ENCODE data around the gene RPL28.

Gene RPL28

DNA sequence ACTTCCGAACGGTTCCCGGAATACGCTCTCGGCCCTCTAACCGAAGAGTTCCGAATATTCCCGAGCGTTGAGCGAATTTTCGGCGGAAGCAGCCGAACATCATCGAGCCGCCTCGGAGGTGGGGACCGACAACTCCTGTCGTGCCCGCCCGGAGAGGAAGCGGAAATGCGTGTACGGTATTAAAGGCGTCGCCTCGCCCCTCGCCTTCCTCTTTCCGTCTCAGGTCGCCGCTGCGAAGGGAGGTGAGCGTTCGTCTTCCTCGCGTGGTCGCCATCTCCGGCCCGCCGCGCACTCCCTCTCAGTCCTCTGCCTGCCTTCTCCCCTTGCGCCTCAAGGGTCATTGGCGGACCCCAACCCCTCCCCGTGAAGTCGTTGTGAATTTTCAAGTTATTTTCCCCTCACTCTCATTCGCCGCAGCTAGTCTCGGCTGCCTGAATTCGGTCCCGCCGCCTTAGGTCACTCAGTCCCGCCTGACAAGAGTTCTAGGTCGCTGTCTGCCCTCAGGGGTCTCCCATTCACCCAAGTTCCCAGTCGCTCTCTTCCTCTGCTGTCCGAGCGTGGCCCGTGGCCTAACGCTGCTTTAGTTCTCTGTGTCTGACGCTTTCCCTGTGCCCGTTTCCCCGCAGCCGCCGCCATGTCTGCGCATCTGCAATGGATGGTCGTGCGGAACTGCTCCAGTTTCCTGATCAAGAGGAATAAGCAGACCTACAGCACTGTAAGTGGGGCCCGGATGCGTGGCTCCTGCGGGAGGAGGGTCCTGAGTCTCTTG is at the start of gene RPL28:
TSS of gene RPL28 (plus strand) at position 209 of the 769 bp plus-strand sequence. CDS start at position 635, 426 bp downstream.
- FAIRE-seq, result peak; percentile 96
- DNase-seq (ENCODE audit: insufficient read length, low spot score), result peak; percentile 94

- no peak for FAIRE-seq
- no peak for DNase-seq (ENCODE audit: insufficient read length, low spot score)
Measured at GRCh38 chr19:55336101-55336500, 49.6 kb upstream of the RPL28 start.

DNA sequence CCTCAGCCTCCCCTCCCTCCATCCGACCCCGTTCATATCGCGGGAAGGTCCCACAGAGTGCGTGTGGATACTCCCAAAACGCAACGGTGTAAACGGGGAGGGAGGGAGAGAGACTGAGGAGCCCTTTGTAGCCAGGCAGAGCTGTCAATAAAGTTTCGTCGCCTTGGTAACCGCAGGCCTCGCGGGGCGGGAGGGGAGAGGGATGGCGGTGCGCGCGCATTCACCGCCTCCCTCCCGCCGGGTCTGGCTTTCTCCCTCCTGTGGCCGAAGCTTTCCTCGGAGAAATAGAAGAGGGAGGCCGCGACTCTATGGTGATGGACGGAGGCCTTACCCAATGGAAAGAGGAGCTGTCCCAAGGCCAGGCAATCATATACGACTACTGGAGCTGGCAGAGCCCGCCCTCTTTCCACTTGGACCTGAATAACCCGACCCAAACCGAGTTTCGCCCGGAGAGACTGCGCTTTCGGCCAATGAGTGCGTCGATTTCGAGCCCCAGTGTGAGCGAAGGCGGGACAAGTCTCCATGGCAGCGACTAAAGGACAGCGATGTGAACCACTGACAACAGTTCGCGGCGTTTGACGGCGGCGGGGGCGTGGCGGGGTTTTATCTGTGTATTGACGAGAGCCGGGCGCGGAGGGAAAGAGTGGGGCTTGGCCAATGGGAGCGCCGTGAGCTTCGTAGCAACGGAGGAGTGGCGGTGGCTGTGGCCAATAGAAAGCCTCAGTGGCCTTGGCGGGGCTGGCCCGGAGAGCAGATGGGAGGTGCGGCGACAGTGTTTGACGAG is 46.4 kb upstream of the RPL28 start, which contains the start of gene KMT5C:
TSS of gene KMT5C (plus strand) at position 772 of the 784 bp plus-strand sequence. CDS start 2,061 bp downstream, outside the sequence.
- FAIRE-seq (peak; percentile 100), DNase-seq (ENCODE audit: insufficient read length, low spot score) (peak; percentile 98)

GRCh38 chr19:55339889-55340783 is 45.6 kb upstream of the RPL28 start:
- DNase-seq (ENCODE audit: insufficient read length, low spot score) (no peak), FAIRE-seq (no peak)

DNA sequence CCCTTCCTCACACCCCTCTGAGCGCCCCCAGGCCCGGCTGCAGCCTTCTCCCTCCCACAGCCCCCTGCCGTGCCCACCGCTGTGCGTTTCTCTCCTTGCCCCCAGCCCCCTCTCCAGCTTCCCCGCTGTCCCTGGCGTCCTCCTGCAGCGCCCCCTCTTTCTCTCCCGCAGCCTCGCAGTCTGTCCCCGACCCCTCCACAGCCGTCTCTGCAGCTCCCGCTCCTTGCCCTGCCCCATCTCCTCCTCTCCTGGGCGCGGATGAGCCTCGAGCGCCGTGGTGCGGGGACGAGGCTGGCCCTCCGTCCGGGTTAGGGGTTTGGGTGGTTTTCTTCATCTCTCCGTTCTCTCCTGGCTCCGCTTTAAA is 45.0 kb upstream of the RPL28 start:
- FAIRE-seq (no peak), DNase-seq (ENCODE audit: insufficient read length, low spot score) (no peak)

GRCh38 chr19:55341171-55341588 is 44.6 kb upstream of the RPL28 start:
- FAIRE-seq, result peak; percentile 64
- DNase-seq (ENCODE audit: insufficient read length, low spot score), result peak; percentile 97

DNA sequence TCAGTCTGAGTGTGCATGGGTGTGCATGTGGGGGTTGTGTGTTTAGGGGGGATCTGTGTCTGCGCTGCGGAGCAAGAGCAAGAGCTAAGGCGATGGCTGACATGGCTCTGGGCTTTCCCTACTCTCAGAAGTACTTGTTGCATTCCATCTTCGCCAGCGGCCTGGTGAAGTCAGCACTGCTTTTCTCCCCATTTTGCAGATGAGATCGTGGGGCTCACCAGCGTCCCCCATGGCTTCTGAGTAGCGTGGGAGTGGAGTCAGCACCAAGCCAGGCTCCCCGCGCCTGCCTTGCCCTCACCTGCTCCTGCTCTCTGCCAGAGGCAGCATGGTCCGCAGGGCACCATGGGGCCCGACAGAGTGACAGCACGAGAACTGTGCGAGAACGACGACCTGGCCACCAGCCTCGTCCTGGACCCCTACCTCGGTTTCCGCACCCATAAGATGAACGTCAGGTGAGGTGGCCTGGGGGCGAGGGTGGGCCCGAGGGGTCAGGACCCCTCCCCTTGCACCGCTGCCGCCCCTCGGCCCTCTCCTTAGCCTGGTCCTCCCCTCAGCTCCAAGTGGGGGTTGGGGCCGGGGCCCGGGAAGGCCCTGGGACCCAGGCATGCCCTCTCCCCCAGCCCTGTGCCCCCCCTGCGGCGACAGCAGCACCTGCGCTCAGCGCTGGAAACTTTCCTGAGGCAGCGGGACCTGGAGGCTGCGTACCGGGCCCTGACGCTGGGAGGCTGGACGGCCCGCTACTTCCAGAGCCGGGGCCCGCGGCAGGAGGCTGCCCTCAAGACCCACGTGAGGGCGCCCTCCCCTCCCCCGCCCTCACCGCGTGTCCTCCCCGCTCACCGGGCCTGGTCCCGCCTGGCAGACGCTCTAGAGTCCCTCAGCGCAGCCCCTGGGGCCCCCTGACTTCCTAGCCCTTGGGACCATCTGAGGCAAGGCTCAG is 43.9 kb upstream of the RPL28 start:
- DNase-seq (ENCODE audit: insufficient read length, low spot score) (no peak), FAIRE-seq (no peak)

DNA sequence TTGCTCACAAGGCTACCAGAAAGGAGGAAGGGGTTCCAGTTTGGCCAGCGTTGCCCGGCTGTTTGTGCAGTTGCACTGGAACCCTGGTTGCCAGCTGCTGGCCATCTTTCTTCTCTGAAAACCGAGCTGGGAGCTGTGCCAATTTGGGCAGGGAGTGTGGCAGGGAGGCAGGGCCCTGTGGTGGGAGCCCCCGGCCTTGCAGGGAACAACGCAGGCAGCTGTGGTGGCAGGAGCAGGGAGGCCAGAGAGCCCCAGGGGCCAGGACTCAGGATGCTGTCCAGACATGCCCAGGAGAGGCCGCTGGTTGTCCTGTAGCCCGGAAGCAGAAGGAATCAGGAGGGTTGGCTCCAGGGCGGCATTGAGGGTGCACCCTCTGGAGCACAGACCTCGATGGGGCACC is 41.3 kb upstream of the RPL28 start:
- DNase-seq (ENCODE audit: insufficient read length, low spot score), result no peak
- FAIRE-seq, result no peak

GRCh38 chr19:55345101-55345817 is 40.5 kb upstream of the RPL28 start:
- DNase-seq (ENCODE audit: insufficient read length, low spot score) (no peak), FAIRE-seq (no peak)

DNA sequence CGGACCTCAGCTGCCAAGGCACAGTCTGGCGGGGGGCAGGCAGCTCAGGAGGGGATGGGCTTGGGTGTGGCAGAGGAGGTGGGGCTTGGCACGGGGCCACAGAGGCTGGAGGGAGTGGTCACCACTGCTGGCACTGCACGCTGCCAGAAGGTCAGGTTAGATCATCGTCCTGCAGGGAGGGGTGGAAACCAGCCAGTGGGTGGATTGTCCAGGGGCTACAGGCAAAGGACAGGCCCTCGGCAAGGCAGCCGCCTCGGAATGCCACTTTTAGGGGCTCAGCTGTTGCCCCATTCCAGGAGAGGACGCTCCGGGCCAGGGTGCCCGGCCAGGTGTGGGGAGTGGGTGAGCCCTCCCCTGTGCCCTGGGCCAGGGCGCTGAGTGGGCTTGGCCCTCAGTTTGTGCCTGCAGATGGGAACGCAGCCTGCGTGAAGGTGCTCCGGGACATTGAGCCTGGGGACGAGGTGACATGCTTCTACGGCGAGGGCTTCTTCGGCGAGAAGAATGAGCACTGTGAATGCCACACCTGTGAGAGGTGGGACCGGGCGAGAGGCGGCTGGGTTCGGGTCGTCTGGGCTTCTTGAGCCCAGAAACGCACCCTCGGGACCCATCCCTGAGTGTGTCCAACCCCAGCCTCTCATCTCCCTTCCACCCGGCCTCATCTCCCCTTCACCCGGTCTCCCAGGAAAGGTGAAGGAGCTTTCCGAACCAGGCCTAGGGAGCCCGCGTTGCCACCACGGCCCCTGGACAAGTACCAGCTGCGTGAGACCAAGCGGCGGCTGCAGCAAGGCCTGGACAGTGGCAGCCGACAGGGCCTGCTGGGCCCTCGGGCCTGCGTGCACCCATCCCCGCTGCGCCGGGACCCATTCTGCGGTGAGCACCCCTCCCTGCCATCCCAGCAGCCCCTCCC is 39.7 kb upstream of the RPL28 start:
- DNase-seq (ENCODE audit: insufficient read length, low spot score), result no peak
- FAIRE-seq, result no peak

DNA sequence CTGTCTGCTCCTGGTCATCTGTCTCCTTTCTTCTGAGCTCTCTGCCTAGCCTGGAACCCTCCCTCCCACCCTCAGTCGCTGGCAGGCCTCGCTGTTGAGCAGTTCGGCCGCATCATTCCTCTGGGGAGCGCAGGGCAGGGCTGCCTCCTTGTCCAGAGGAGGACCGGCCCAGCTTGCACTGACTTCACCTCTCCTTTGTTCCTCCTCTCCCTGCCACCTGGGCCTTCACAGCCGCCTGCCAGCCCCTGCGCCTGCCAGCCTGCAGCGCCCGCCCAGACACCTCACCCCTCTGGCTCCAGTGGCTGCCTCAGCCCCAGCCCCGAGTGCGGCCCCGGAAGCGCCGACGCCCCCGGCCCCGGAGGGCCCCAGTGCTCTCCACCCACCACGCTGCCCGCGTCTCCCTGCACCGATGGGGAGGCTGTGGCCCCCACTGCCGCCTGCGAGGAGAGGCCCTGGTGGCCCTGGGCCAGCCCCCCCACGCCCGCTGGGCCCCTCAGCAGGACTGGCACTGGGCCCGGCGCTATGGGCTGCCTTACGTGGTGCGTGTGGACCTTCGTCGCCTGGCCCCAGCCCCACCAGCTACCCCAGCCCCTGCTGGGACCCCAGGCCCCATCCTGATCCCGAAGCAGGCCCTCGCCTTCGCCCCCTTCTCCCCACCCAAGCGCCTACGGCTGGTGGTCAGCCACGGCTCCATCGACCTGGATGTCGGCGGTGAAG is 38.8 kb upstream of the RPL28 start:
- FAIRE-seq (no peak), DNase-seq (ENCODE audit: insufficient read length, low spot score) (no peak)

- FAIRE-seq, result no peak
- no peak for DNase-seq (ENCODE audit: insufficient read length, low spot score)
Measured at GRCh38 chr19:55347442-55348009, 38.2 kb upstream of the RPL28 start.

GRCh38 chr19:55348317-55349034 is 37.3 kb upstream of the RPL28 start:
- no peak for FAIRE-seq

GRCh38 chr19:55350620-55351315 is 35.0 kb upstream of the RPL28 start:
- DNase-seq (ENCODE audit: insufficient read length, low spot score) (no peak), FAIRE-seq (no peak)

More at GRCh38 chr19:55348317-55349034, 37.3 kb upstream of the RPL28 start:
- no peak for DNase-seq (ENCODE audit: insufficient read length, low spot score)

GRCh38 chr19:55352040-55352439 is 33.7 kb upstream of the RPL28 start:
- no peak for FAIRE-seq
- no peak for DNase-seq (ENCODE audit: insufficient read length, low spot score)

Data from GM19239 (cell line).